Measurements from ENCODE around the gene FRMD1.

Gene FRMD1

GRCh38 chr6:168087436-168088160 is 8.6 kb upstream of the FRMD1 start:
- POLR2A ChIA-PET (ENCODE audit: low non-redundant PET): interaction anchor here (0.6 kb wide), 1 partner anchor 15 kb away, joined by 3 read pairs; no protein-coding TSS in a partner anchor
- TF ChIP-seq CTCF (conservative IDR thresholded peaks at IDR 0.05; ENCODE audit: low read depth): no peak
- DNase-seq (ENCODE audit: low spot score): no peak
- no peak overlapping the region for H3K27ac ChIP-seq
- CTCF ChIA-PET: no interaction called here

- no peak for TF ChIP-seq CTCF (conservative IDR thresholded peaks at IDR 0.05; ENCODE audit: low read depth)
- no peak overlapping the region for H3K27ac ChIP-seq
- no peak for DNase-seq (ENCODE audit: low spot score)
- ChIA-PET POLR2A (ENCODE audit: low non-redundant PET) (no interaction called here), CTCF (no interaction called here)
These were observed 7.6 kb upstream of the FRMD1 start for GRCh38 chr6:168086616-168087015.

- no peak for TF ChIP-seq CTCF (conservative IDR thresholded peaks at IDR 0.05; ENCODE audit: low read depth)
- CTCF ChIA-PET: no interaction called here
- POLR2A ChIA-PET (ENCODE audit: low non-redundant PET): no interaction called here
- DNase-seq (ENCODE audit: low spot score): no peak
- H3K27ac ChIP-seq: no peak overlapping the region
These were observed 7.1 kb upstream of the FRMD1 start for GRCh38 chr6:168086066-168086465.

- no peak for TF ChIP-seq CTCF (conservative IDR thresholded peaks at IDR 0.05; ENCODE audit: low read depth)
- DNase-seq (ENCODE audit: low spot score): no peak
- ChIA-PET POLR2A (ENCODE audit: low non-redundant PET) (interaction anchor here (0.5 kb wide), 1 partner anchor 55 kb away, joined by 3 read pairs; no protein-coding TSS in a partner anchor), CTCF (interaction anchor here (0.6 kb wide), 1 partner anchor 9 kb away, joined by 3 read pairs; no protein-coding TSS in a partner anchor)
- no peak overlapping the region for H3K27ac ChIP-seq
These were observed 5.6 kb upstream of the FRMD1 start for GRCh38 chr6:168084465-168085160.

GRCh38 chr6:168083514-168083885 is 4.5 kb upstream of the FRMD1 start:
- ChIA-PET CTCF (no interaction called here), POLR2A (ENCODE audit: low non-redundant PET) (no interaction called here)
- no peak for TF ChIP-seq CTCF (conservative IDR thresholded peaks at IDR 0.05; ENCODE audit: low read depth)
- H3K27ac ChIP-seq: no peak overlapping the region
- no peak for DNase-seq (ENCODE audit: low spot score)

GRCh38 chr6:168082860-168083513 is 4.0 kb upstream of the FRMD1 start:
- DNase-seq (ENCODE audit: low spot score): no peak
- TF ChIP-seq CTCF (conservative IDR thresholded peaks at IDR 0.05; ENCODE audit: low read depth): no peak
- ChIA-PET CTCF (no interaction called here), POLR2A (ENCODE audit: low non-redundant PET) (no interaction called here)
- no peak overlapping the region for H3K27ac ChIP-seq
